A549 (cell line): Measurements from ENCODE around the gene FHIT. TPM values are rescaled to one million over a fixed set of nuclear protein-coding genes. Genes with fewer than 3 reads are reported as not detected.

Experiments
- ATAC-seq, 2 experiments: fragments of 200-7000 bp in 1 of 2; fragments of >200 bp in 1 of 2; cut with Nextera tagmentation in 1 of 2; cut with Tn5 transposase in 1 of 2; 3 replicates each; pipeline versions ENCODE4 v1.8.0 to v1.9.1; 2018 to 2020; ENCODE audit warnings: mild to moderate bottlenecking in 1 of 2, moderate library complexity in 1 of 2
- CTCF ChIA-PET: fragments of 300-600 bp; sonication (Branson Sonifier 250); formaldehyde crosslinking; extraction: SDS; loops from one replicate; lab custom pipeline; 2021; ENCODE audit warnings: antibody characterized with exemption, inconsistent platforms; lab: Yijun Ruan, JAX
- POLR2A ChIA-PET: fragments of 350-600 bp; formaldehyde crosslinking; extraction: SDS; loops from one replicate; lab custom pipeline; 2021; ENCODE audit warnings: antibody characterized with exemption, inconsistent platforms; lab: Yijun Ruan, JAX
- DNase-seq, 2 experiments: peaks; one replicate each; pipeline versions ENCODE4 v3.0.0 to v3.0.0-alpha.2; 2011 to 2016; ENCODE audit warnings: low read depth in 1 of 2, low spot score in 1 of 2
- FAIRE-seq: peaks from 2 replicates; lab custom pipeline; 2011; peaks lifted over from hg19 to GRCh38; lab: Jason Lieb, UNC
- H3K27ac ChIP-seq, 2 experiments: fragments of >200 bp; sonication (Bioruptor Twin); formaldehyde crosslinking; 3 replicates each; pipeline ENCODE4 v1.5.1; 2016 to 2017
- H3K4me1 ChIP-seq: fragments of >200 bp; sonication (Bioruptor Twin); formaldehyde crosslinking; 3 replicates; pipeline ENCODE4 v1.6.1; 2016
- H3K4me2 ChIP-seq: fragments of >200 bp; sonication (Bioruptor Twin); formaldehyde crosslinking; 3 replicates; pipeline ENCODE4 v1.6.1; 2016
- H3K4me3 ChIP-seq: fragments of >200 bp; sonication (Bioruptor Twin); formaldehyde crosslinking; 3 replicates; pipeline ENCODE4 v1.5.1; 2016
- H3K9me3 ChIP-seq: fragments of >200 bp; sonication (Bioruptor Twin); formaldehyde crosslinking; 3 replicates; pipeline ENCODE4 v1.6.1; 2016
- CEBPB ChIP-seq, 2 experiments: fragments of >200 bp in 1 of 2; sonication (Bioruptor Twin) in 1 of 2; formaldehyde crosslinking in 1 of 2; IDR thresholded peaks; 2 replicates each; pipeline ENCODE4 v1.6.1; 2012 to 2016
- CHD2 ChIP-seq: fragments of 150-350 bp; IDR thresholded peaks from 2 replicates; pipeline ENCODE4 v1.6.1; 2014; ENCODE audit warnings: low read length; ENCODE audit not compliant: partially characterized antibody
- EHF ChIP-seq: fragments of 250-450 bp; sonication (Bioruptor Pico); IDR thresholded peaks from 2 replicates; pipeline ENCODE4 v1.5.0; 2020; ENCODE audit warnings: mild to moderate bottlenecking
- FOSL2 ChIP-seq, 2 experiments: fragments of 450-650 bp in 1 of 2; fragments of >200 bp in 1 of 2; sonication (Bioruptor Twin) in 1 of 2; formaldehyde crosslinking; IDR thresholded peaks; 2 replicates each; pipeline versions ENCODE4 v1.5.0 to v1.6.1; 2016 to 2020; ENCODE audit warnings: mild to moderate bottlenecking in 1 of 2, moderate library complexity in 1 of 2
- GATA3 ChIP-seq: IDR thresholded peaks from 2 replicates; pipeline ENCODE4 v1.6.1; 2012; ENCODE audit warnings: borderline replicate concordance
- HOXB5 ChIP-seq: fragments of 250-450 bp; sonication (Bioruptor Pico); IDR thresholded peaks from 2 replicates; pipeline ENCODE4 v1.5.0; 2020; ENCODE audit warnings: mild to moderate bottlenecking, moderate library complexity
- KDM5A ChIP-seq: fragments of 200-600 bp; sonication (generic); IDR thresholded peaks from 2 replicates; pipeline ENCODE4 v1.6.1; 2016; ENCODE audit warnings: antibody characterized with exemption, mild to moderate bottlenecking
- MYC ChIP-seq: IDR thresholded peaks from 2 replicates; pipeline ENCODE4 v1.6.1; 2012; ENCODE audit warnings: mild to moderate bottlenecking, inconsistent platforms, low read length, improper control_type of control experiment, borderline replicate concordance
- NR3C1 ChIP-seq: fragments of >200 bp; sonication (Bioruptor Twin); formaldehyde crosslinking; IDR thresholded peaks from 3 replicates; pipeline ENCODE4 v1.6.1; 2017
- PHF8 ChIP-seq: fragments of 200-600 bp; sonication (generic); IDR thresholded peaks from 2 replicates; pipeline ENCODE4 v1.6.1; 2016; ENCODE audit warnings: low read depth, mild to moderate bottlenecking, antibody characterized with exemption, moderate library complexity, borderline replicate concordance
- RAD21 ChIP-seq, 2 experiments: fragments of >200 bp in 1 of 2; sonication (Bioruptor Twin) in 1 of 2; formaldehyde crosslinking in 1 of 2; IDR thresholded peaks in 1 of 2; conservative IDR thresholded peaks in 1 of 2; 2 replicates in 1 of 2; 3 replicates in 1 of 2; pipeline ENCODE4 v1.6.1; 2012 to 2018; ENCODE audit warnings: inconsistent platforms in 1 of 2
- RARB ChIP-seq: fragments of 250-450 bp; sonication (Bioruptor Pico); IDR thresholded peaks from 2 replicates; pipeline ENCODE4 v1.8.0; 2021; ENCODE audit warnings: mild to moderate bottlenecking, moderate library complexity
- RFX5 ChIP-seq: fragments of 450-650 bp; IDR thresholded peaks from 2 replicates; pipeline ENCODE4 v1.7.1; 2014; ENCODE audit warnings: antibody characterized with exemption, mild to moderate bottlenecking, moderate library complexity
- SMC3 ChIP-seq: fragments of >200 bp; sonication (Bioruptor Twin); formaldehyde crosslinking; IDR thresholded peaks from 3 replicates; pipeline ENCODE4 v1.6.1; 2018; ENCODE audit warnings: inconsistent platforms
- ZSCAN20 ChIP-seq: fragments of 250-450 bp; sonication (Bioruptor Pico); IDR thresholded peaks from 2 replicates; pipeline ENCODE4 v1.8.0; 2022; ENCODE audit warnings: mild to moderate bottlenecking, moderate library complexity
- WGBS: methylation state at CpG from one replicate; pipeline ENCODE4 v1.1.6; 2017; ENCODE audit errors: missing lambda C conversion rate; 5-methylcytosine and 5-hydroxymethylcytosine counted together
- polyA plus RNA-seq, 4 experiments: library from polyadenylated mRNA; depleted of rRNA in 3 of 4; stranded (reverse); fragments of >200 nt; fragmentation: RNase III in 1 of 4; extraction: RNeasy Plus Mini Kit Qiagen cat#74134 plus additional on column Dnase treatment in 1 of 4; gene quantifications; 2 replicates in 3 of 4; 3 replicates in 1 of 4; pipeline ENCODE4 v1.2.3, GENCODE V29; 2011 to 2017
- TF ChIP-seq, protein P1 (sequence below): fragments of >200 bp; sonication (Bioruptor Twin); formaldehyde crosslinking; IDR thresholded peaks from 2 replicates; pipeline ENCODE4 v1.6.1; 2016
- TF ChIP-seq, protein P2 (sequence below): fragments of >200 bp; sonication (Bioruptor Twin); formaldehyde crosslinking; IDR thresholded peaks from 3 replicates; pipeline ENCODE4 v1.5.1; 2016
- TF ChIP-seq, protein P3 (sequence below): fragments of 450-650 bp; IDR thresholded peaks from 2 replicates; pipeline ENCODE4 v1.6.1; 2014; ENCODE audit warnings: antibody characterized with exemption
- TF ChIP-seq, protein P4 (sequence below): fragments of >200 bp; sonication (Bioruptor Twin); formaldehyde crosslinking; IDR thresholded peaks from 3 replicates; pipeline ENCODE4 v1.6.1; 2016
- TF ChIP-seq, protein P5 (sequence below): fragments of 200-600 bp; sonication (generic); IDR thresholded peaks from 2 replicates; pipeline ENCODE4 v1.6.1; 2016; ENCODE audit warnings: antibody characterized with exemption, mild to moderate bottlenecking, moderate library complexity
- TF ChIP-seq, protein P6 (sequence below): fragments of 250-450 bp; sonication (Bioruptor Pico); IDR thresholded peaks from 2 replicates; pipeline ENCODE4 v1.5.0; 2020; ENCODE audit warnings: low read depth, mild to moderate bottlenecking, moderate library complexity

The FHIT gene
- polyA plus RNA-seq, 2 of the 4 experiments (the other 2 are of a cell fraction), result 0.76 to 0.92 TPM

DNA sequence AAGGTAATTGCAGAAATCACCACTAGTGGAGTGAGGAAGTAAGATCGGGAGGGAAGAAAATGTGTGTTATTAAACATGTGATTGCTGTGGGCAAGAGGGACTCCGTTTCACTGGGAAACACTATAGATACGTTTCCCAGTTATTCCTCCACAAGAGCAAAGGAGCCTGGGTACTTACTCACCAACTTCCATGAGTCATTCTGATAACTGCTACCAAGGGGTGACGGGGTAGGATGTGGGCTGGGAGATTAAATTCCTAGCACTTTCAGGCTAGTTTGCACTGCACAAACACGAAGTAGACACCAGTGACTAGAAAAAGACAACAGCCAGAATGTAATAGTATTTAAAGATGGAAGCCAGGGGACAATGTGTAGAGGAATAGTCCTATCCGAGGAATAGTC, 1388.6 kb downstream of the FHIT start:
- Histone ChIP-seq H3K4me1 (no peaks in the 10 kb centered on the region), H3K4me3 (no peak overlapping the region)
- ATAC-seq (no peak), DNase-seq (peak in 1 of 2 experiments; percentile 0)
- CTCF ChIA-PET, result interaction anchor here (6.6 kb wide), 1 partner anchor 286 kb away, joined by 62 read pairs; no protein-coding TSS in a partner anchor
- POLR2A ChIA-PET, result no interaction called here
- no peak for TF ChIP-seq RFX5
- no peak for TF ChIP-seq CHD2
- TF ChIP-seq, protein P1, sequence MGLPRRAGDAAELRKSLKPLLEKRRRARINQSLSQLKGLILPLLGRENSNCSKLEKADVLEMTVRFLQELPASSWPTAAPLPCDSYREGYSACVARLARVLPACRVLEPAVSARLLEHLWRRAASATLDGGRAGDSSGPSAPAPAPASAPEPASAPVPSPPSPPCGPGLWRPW, result no peak
- no peak for TF ChIP-seq PHF8
- TF ChIP-seq RARB, result no peak
- TF ChIP-seq, all 56 proteins: peak for 0
- H3K4me2 ChIP-seq, result no peak overlapping the region
- no peak for FAIRE-seq
- H3K9me3 ChIP-seq, result no peaks in the 10 kb centered on the region
- H3K27ac ChIP-seq, result no peak overlapping the region
- WGBS, result 30% methylated on average over 6 of the region's 6 CpGs

DNA sequence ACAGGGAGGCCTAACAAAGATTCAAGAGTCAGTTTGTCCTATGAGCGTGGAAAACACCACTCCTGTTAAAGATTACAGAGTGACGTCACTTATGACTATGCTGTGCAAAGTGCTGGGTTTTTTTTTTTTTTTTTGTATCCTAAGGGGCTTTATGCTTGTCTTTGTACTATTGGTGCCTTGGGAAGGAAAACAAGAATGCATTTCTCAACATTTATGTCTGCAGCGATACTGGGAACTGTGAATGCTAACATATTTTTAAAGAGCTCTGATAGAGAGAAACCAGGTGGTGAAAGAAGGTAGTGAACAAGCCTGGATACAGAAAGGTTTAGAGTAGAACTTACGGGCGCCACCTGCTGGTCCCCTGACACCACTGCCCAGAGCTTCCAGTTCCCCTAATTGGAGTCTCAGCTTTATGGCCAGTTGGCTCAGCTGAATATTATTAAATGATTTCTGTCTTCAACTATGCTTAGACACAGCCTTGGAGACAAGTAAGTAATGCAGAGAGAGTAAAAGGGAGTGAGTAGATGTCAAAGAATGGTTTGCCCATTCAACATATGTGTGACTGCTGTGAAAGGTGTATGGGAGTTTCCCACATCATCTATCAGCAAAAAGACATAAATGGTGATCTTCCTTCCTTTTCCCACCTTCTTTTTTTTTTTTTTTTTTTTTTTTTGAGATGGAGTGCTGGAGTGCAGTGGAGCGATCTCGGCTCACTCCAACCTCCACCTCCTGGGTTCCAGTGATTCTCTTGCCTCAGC, 1393.5 kb downstream of the FHIT start:
- peak; percentile 99 to 100 for ATAC-seq
- Histone ChIP-seq H3K4me1 (no peaks in the 10 kb centered on the region; the same call in 2 of the 3 replicates), H3K9me3 (no peaks in the 10 kb centered on the region), H3K4me2 (peak overlapping the region; percentile 60; the same call in 2 of the 3 replicates), H3K4me3 (no peak overlapping the region), H3K27ac (no peak overlapping the region)
- ChIA-PET CTCF (interaction anchor here (0.7 to 6.6 kb wide), 29 partner anchors 9 to 1220 kb away, joined by 3 to 62 read pairs (median 4); no protein-coding TSS in a partner anchor), POLR2A (interaction anchor here (0.6 to 1.1 kb wide), 2 partner anchors 40 to 271 kb away, joined by 4 read pairs; no protein-coding TSS in a partner anchor)
- peak; percentile 50 to 71 for DNase-seq
- TF ChIP-seq NR3C1 (no peak), HOXB5 (CRISPR knock-in tag) (no peak), SMC3 (peak; percentile 90), RAD21 (conservative IDR thresholded peaks at IDR 0.05 in 1 of 2, IDR thresholded peaks at IDR 0.05 in 1 of 2) (peak; percentile 72 to 78)
- TF ChIP-seq, protein P2, sequence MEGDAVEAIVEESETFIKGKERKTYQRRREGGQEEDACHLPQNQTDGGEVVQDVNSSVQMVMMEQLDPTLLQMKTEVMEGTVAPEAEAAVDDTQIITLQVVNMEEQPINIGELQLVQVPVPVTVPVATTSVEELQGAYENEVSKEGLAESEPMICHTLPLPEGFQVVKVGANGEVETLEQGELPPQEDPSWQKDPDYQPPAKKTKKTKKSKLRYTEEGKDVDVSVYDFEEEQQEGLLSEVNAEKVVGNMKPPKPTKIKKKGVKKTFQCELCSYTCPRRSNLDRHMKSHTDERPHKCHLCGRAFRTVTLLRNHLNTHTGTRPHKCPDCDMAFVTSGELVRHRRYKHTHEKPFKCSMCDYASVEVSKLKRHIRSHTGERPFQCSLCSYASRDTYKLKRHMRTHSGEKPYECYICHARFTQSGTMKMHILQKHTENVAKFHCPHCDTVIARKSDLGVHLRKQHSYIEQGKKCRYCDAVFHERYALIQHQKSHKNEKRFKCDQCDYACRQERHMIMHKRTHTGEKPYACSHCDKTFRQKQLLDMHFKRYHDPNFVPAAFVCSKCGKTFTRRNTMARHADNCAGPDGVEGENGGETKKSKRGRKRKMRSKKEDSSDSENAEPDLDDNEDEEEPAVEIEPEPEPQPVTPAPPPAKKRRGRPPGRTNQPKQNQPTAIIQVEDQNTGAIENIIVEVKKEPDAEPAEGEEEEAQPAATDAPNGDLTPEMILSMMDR, result peak; percentile 75
- WGBS, result 6% methylated on average over 6 of the region's 7 CpGs
- FAIRE-seq, result no peak

DNA sequence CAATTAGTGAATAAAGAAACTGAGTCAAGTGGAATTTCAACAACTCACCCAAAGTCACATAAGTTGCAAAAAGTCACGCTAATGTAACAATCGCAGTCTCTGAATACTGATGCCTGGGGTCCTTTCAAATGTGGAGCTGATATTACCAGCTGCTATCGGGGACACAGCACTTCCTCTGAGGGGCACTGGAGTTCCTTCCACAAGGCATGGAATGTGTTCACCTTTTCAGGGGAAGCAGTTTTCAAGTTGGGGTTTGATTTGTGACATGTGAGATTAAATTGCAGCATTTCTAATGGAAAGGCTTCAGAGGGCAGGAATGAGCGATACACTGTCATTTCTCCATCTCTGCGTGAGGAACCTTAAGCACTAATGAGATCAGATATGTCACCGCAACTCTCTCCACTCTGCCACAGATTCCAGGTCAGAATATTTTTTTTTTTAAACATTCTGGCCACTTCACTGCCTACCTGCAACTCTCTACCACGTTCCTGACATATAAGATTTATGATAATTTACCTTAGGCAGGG, 1394.3 kb downstream of the FHIT start:
- H3K4me2 ChIP-seq, result peak overlapping the region; percentile 60; the same call in 1 of the 3 replicates
- WGBS, result 75% methylated on average over 7 of the region's 7 CpGs
- TF ChIP-seq, protein P3, sequence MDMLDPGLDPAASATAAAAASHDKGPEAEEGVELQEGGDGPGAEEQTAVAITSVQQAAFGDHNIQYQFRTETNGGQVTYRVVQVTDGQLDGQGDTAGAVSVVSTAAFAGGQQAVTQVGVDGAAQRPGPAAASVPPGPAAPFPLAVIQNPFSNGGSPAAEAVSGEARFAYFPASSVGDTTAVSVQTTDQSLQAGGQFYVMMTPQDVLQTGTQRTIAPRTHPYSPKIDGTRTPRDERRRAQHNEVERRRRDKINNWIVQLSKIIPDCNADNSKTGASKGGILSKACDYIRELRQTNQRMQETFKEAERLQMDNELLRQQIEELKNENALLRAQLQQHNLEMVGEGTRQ, result no peak
- TF ChIP-seq, protein P4, sequence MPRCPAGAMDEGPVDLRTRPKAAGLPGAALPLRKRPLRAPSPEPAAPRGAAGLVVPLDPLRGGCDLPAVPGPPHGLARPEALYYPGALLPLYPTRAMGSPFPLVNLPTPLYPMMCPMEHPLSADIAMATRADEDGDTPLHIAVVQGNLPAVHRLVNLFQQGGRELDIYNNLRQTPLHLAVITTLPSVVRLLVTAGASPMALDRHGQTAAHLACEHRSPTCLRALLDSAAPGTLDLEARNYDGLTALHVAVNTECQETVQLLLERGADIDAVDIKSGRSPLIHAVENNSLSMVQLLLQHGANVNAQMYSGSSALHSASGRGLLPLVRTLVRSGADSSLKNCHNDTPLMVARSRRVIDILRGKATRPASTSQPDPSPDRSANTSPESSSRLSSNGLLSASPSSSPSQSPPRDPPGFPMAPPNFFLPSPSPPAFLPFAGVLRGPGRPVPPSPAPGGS, result no peak
- TF ChIP-seq GATA3, result no peak
- no peak for TF ChIP-seq FOSL2 (IDR thresholded peaks at IDR 0.05)
- no peak for TF ChIP-seq FOSL2 (CRISPR knock-in tag; IDR thresholded peaks at IDR 0.05)
- TF ChIP-seq EHF (CRISPR knock-in tag), result no peak
- TF ChIP-seq, protein P5, sequence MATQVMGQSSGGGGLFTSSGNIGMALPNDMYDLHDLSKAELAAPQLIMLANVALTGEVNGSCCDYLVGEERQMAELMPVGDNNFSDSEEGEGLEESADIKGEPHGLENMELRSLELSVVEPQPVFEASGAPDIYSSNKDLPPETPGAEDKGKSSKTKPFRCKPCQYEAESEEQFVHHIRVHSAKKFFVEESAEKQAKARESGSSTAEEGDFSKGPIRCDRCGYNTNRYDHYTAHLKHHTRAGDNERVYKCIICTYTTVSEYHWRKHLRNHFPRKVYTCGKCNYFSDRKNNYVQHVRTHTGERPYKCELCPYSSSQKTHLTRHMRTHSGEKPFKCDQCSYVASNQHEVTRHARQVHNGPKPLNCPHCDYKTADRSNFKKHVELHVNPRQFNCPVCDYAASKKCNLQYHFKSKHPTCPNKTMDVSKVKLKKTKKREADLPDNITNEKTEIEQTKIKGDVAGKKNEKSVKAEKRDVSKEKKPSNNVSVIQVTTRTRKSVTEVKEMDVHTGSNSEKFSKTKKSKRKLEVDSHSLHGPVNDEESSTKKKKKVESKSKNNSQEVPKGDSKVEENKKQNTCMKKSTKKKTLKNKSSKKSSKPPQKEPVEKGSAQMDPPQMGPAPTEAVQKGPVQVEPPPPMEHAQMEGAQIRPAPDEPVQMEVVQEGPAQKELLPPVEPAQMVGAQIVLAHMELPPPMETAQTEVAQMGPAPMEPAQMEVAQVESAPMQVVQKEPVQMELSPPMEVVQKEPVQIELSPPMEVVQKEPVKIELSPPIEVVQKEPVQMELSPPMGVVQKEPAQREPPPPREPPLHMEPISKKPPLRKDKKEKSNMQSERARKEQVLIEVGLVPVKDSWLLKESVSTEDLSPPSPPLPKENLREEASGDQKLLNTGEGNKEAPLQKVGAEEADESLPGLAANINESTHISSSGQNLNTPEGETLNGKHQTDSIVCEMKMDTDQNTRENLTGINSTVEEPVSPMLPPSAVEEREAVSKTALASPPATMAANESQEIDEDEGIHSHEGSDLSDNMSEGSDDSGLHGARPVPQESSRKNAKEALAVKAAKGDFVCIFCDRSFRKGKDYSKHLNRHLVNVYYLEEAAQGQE, result no peak
- TF ChIP-seq KDM5A, result no peak
- no peak for TF ChIP-seq CEBPB (IDR thresholded peaks at IDR 0.05)
- TF ChIP-seq, protein P1, result no peak
- TF ChIP-seq, protein P6, sequence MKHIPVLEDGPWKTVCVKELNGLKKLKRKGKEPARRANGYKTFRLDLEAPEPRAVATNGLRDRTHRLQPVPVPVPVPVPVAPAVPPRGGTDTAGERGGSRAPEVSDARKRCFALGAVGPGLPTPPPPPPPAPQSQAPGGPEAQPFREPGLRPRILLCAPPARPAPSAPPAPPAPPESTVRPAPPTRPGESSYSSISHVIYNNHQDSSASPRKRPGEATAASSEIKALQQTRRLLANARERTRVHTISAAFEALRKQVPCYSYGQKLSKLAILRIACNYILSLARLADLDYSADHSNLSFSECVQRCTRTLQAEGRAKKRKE (CRISPR knock-in tag), result no peak
- TF ChIP-seq ZSCAN20 (CRISPR knock-in tag), result no peak
- no peak for TF ChIP-seq MYC

More for the DNA sequence above, 1394.3 kb downstream of the FHIT start:
- CTCF ChIA-PET, result interaction anchor here (0.7 to 6.6 kb wide), 20 partner anchors 9 to 1219 kb away, joined by 3 to 62 read pairs (median 4); no protein-coding TSS in a partner anchor
- Histone ChIP-seq H3K4me1 (no peaks in the 10 kb centered on the region; the same call in 2 of the 3 replicates), H3K9me3 (no peaks in the 10 kb centered on the region), H3K4me3 (no peak overlapping the region), H3K27ac (no peak overlapping the region)
- FAIRE-seq (no peak), ATAC-seq (no peak), DNase-seq (no peak)
- POLR2A ChIA-PET, result interaction anchor here (1.1 kb wide), 1 partner anchor 39 kb away, joined by 4 read pairs; no protein-coding TSS in a partner anchor
